Measurements from ENCODE around the gene TPST1. TPM values are rescaled to one million over a fixed set of nuclear protein-coding genes. Genes with fewer than 3 reads are reported as not detected.
A peak's percentile ranks its signal among the peaks of the same experiment; 100 is the strongest.
"Not testable (repeated sequence)": the region's sequence is repeated elsewhere in the genome, so short reads cannot be mapped to it uniquely, and the experiment has no call there.

The TPST1 gene
- total and polyA plus RNA-seq, 2 experiments from 2014 or later = 21.1 to 24.8 TPM

DNA sequence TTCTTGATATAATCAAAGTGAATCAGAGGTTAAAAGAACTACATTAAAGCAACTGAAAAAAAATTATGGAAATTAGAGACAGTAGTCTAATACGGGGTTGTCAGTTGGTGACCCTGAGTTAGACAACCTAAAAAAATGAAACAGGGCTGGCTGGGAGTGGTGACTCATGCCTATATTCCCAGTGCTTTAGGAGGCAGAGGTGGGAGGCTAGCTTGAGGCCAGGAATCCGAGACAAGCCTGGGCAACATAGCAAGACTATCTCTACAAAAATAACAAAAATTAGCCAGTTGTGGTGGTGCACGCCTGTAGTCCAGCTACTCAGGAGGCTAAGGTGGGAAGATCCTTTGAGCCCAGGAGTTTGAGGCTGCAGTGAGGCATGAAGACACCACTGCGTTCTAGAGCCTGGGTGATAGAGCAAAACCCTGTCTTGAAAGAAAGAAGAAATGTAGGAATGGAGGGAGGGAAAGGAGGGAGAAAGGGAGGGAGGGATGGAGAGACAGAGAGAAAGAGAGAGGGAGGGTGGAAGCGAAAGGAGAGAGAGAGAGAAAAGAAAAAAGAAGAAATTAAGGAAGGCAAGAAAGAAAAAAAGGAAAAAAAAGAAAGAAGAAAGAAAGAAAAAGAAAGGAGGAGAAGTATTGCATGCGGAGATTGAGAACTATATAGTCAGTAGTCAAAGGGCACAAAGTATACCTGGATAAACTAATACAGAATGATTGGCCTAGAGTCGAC lies 166.1 kb downstream of the TPST1 start:
- no peak for DNase-seq (ENCODE audit: low read depth in 1 of 2, low spot score in 1 of 2)
- Histone ChIP-seq H3K36me3 (no peaks in the 10 kb centered on the region), H3K27me3 (no peaks in the 10 kb centered on the region), H3K4me1 (ENCODE audit: low read depth) (no peaks in the 10 kb centered on the region), H3K4me3 (no peak overlapping the region), H3K9me3 (ENCODE audit: low read depth) (no peaks in the 10 kb centered on the region), H3K27ac (no peak overlapping the region)
- TF ChIP-seq, protein P1, sequence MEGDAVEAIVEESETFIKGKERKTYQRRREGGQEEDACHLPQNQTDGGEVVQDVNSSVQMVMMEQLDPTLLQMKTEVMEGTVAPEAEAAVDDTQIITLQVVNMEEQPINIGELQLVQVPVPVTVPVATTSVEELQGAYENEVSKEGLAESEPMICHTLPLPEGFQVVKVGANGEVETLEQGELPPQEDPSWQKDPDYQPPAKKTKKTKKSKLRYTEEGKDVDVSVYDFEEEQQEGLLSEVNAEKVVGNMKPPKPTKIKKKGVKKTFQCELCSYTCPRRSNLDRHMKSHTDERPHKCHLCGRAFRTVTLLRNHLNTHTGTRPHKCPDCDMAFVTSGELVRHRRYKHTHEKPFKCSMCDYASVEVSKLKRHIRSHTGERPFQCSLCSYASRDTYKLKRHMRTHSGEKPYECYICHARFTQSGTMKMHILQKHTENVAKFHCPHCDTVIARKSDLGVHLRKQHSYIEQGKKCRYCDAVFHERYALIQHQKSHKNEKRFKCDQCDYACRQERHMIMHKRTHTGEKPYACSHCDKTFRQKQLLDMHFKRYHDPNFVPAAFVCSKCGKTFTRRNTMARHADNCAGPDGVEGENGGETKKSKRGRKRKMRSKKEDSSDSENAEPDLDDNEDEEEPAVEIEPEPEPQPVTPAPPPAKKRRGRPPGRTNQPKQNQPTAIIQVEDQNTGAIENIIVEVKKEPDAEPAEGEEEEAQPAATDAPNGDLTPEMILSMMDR (IDR thresholded peaks at IDR 0.05; ENCODE audit: low read depth, low read length) = no peak

DNA sequence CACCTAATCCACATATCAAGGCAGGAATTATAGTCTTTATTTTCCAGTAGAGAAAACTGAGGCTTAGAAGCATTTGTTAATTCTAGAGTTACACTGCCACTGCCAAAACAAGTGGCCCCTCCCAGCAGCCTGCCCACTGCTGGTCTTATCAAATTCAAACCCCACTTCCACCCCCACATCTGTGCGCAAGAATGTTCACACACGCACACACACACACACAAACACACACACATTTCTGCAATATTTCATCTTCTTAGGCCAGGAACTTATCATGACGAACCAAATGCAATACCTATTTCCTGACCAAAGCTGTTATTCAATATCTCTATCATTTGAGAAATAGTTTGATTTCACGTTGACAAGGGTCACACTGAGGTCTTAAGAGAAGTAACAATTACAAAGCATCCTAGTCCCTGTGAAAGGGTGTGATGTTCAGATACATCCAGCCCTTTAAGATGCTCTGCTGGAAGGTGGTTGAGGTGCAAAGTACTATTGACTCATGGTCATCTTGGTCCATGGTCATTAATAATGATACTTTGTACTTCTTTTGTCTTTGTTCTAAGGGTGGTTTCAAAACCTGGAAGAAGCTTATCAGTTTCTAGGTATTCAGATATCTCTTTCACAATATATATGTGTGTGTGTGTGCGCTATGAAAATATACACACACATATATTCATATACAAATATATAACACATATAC lies 169.2 kb downstream of the TPST1 start:
- H3K27me3 ChIP-seq; H3K9me3 ChIP-seq (ENCODE audit: low read depth); H3K36me3 ChIP-seq; H3K27ac ChIP-seq; H3K4me1 ChIP-seq (ENCODE audit: low read depth); H3K4me3 ChIP-seq: not testable (repeated sequence)
- DNase-seq (ENCODE audit: low read depth in 1 of 2, low spot score in 1 of 2) = peak in 1 of 2 donors; percentile 78

DNA sequence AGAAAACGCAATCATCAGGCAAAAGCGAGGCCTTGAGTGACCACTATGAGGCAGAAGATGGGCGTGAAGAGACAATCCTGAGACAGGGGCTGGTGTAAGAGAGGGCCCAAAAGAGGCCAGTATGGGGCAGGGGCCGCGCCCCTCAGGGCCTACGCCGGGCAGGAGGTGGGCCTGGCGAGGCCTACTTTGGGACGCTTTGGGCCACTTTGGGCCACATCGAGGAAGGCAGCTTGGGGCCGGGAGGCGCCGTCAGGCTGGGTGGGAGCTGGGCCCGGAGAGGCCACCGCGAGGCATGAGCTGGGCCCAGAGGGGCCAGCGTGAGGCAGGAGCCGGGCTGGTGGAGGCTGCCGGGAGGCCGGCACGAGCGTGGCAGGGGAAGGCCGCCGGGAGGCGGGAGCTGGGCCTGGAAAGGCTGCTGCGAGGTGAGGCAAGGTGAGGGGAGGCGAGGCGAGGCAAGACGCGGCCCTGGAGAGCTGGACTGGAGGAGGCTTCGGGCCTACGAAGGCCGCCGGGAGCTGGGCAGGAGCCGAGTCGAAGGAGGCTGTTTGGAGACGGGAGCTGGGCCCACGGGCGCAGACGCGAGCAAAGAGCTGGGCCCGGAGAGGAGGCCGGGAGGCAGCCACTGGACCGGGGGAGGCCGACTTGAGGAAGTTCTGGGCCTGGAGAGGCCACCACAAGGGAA lies 171.3 kb downstream of the TPST1 start:
- Histone ChIP-seq H3K27me3 (no peaks in the 10 kb centered on the region), H3K9me3 (ENCODE audit: low read depth) (no peaks in the 10 kb centered on the region), H3K27ac (no peak overlapping the region), H3K36me3 (no peaks in the 10 kb centered on the region), H3K4me1 (ENCODE audit: low read depth) (no peaks in the 10 kb centered on the region), H3K4me3 (no peak overlapping the region)
- DNase-seq (ENCODE audit: low read depth in 1 of 2, low spot score in 1 of 2) = no peak
- TF ChIP-seq, protein P1 (IDR thresholded peaks at IDR 0.05; ENCODE audit: low read depth, low read length) = no peak

DNA sequence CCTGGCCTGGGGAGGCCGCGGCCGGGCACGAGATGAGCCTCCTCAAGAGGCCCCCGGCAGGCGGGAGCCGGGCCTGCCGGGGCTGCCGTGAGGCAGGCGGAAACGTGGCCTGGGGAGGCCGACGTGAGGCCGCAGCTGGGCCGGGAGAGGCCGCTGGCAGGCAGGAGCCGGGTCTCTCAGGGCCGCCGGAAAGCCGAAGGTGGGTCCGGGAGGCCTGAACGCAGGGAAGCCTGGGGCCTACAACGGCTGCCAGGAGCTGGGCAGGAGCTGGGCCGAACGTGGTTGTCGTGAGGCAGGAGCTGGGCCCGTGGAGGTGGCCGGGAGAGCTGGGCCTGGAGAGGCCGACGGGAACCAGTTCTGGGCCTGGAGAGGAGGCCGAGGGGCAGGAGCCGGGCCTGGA lies 171.9 kb downstream of the TPST1 start:
- no peaks in the 10 kb centered on the region for H3K27me3 ChIP-seq
- H3K27ac ChIP-seq = no peak overlapping the region
- DNase-seq (ENCODE audit: low read depth in 1 of 2, low spot score in 1 of 2) = no peak
- no peak overlapping the region for H3K4me3 ChIP-seq
- H3K36me3 ChIP-seq = no peaks in the 10 kb centered on the region
- H3K9me3 ChIP-seq (ENCODE audit: low read depth) = no peaks in the 10 kb centered on the region
- TF ChIP-seq, protein P1 (IDR thresholded peaks at IDR 0.05; ENCODE audit: low read depth, low read length) = no peak
- no peaks in the 10 kb centered on the region for H3K4me1 ChIP-seq (ENCODE audit: low read depth)

DNA sequence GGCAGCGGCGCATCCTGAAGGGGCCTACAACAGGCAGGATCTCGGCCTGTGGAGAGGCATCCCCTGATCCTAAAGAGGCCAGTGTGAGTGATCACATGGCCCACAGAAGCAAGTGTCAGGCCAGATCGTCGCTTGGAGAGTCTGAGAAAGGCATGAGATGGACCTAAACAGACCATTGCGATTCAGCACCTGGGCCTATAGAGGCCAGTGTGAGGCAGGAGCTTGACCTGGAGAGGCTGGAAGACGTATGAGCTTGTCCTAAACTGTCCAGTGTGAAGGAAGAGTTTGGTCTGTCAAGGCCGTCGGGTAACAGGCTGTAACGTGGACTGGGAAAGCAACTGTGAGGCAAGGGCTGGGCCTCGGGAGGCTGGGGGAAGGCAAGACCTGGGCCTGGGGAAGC lies 172.6 kb downstream of the TPST1 start:
- H3K4me3 ChIP-seq = no peak overlapping the region
- TF ChIP-seq, protein P1 (IDR thresholded peaks at IDR 0.05; ENCODE audit: low read depth, low read length) = no peak
- no peak for DNase-seq (ENCODE audit: low read depth in 1 of 2, low spot score in 1 of 2)
- H3K36me3 ChIP-seq = no peaks in the 10 kb centered on the region
- no peaks in the 10 kb centered on the region for H3K9me3 ChIP-seq (ENCODE audit: low read depth)
- no peaks in the 10 kb centered on the region for H3K4me1 ChIP-seq (ENCODE audit: low read depth)
- no peak overlapping the region for H3K27ac ChIP-seq
- no peaks in the 10 kb centered on the region for H3K27me3 ChIP-seq

Data from cardiac muscle cell (in vitro differentiated cells and primary cell).